Measurements from ENCODE around the gene MGAT1.

- no peak for TF ChIP-seq CTCF (IDR thresholded peaks at IDR 0.05; ENCODE audit: borderline replicate concordance, extremely low read depth, low read length, poor library complexity, severe bottlenecking)
- TF ChIP-seq EZH2 (IDR thresholded peaks at IDR 0.05; ENCODE audit: borderline replicate concordance, low read depth, low read length, severe bottlenecking) = no peak
Observed at GRCh38 chr5:180769821-180770220, 32.8 kb downstream of the MGAT1 start.
